ENCODE data around the gene FAM53B.
"Not testable (repeated sequence)": the region's sequence is repeated elsewhere in the genome, so short reads cannot be mapped to it uniquely, and the experiment has no call there.

Gene FAM53B

DNA sequence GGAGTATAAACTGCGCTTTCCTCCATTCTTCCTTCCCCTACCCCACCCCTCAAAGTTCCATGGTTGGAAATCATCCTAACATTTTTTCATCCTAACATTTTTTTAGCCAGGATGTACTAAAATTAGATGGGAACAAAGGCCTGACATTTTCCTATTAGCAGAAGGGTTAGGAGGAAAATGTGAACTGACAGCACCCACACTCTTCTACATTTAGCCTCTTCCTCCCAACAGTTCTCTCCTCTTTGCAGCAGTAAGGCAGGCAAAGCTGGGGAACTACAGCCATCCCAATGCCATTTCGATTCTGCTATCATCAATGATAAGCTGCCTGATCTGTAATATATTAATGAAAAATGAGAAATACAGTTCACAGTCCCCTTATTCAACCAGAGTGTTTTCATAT is 11.4 kb upstream of the FAM53B start:
- no peaks in the 10 kb centered on the region for H3K4me1 ChIP-seq (ENCODE audit: control insufficient read depth, insufficient read depth, low read length, poor library complexity, severe bottlenecking)
- H3K36me3 ChIP-seq (ENCODE audit: control insufficient read depth, insufficient read depth, low read length): peaks cover 3% of the 10 kb centered on the region
- H3K27me3 ChIP-seq (replicated peaks; ENCODE audit: control insufficient read depth, insufficient read depth, low read length, poor library complexity, severe bottlenecking): no peaks in the 10 kb centered on the region
- H3K9me3 ChIP-seq (ENCODE audit: control insufficient read depth, low read length): no peaks in the 10 kb centered on the region
- H3K27ac ChIP-seq (ENCODE audit: insufficient read depth, low read length, poor library complexity, severe bottlenecking): no peak overlapping the region
- no peak overlapping the region for H3K4me3 ChIP-seq (ENCODE audit: insufficient read depth, low read depth, low read length, poor library complexity, severe bottlenecking)
- DNase-seq: no peak

DNA sequence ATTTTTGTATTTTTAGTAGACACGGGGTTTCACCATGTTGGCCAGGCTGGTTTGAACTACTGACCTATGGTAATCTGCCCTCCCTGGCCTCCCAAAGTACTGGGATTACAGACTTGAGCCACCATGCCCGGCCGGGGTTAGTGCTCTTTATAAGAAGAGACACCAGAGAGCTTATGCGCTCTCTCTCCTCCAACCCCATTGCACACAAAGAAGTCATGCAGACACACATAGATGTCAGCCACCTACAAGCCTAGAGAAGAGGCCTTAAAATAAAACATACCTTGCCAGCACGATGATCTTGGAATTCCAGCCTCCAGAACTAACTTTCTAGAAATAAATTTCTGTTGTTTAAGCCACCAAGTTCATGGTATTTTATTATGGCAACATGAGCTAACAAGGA is 10.0 kb upstream of the FAM53B start:
- Histone ChIP-seq H3K4me3 (ENCODE audit: insufficient read depth, low read depth, low read length, poor library complexity, severe bottlenecking) (no peak overlapping the region), H3K9me3 (ENCODE audit: control insufficient read depth, low read length) (no peaks in the 10 kb centered on the region), H3K4me1 (ENCODE audit: control insufficient read depth, insufficient read depth, low read length, poor library complexity, severe bottlenecking) (no peaks in the 10 kb centered on the region), H3K27me3 (replicated peaks; ENCODE audit: control insufficient read depth, insufficient read depth, low read length, poor library complexity, severe bottlenecking) (no peaks in the 10 kb centered on the region), H3K27ac (ENCODE audit: insufficient read depth, low read length, poor library complexity, severe bottlenecking) (no peak overlapping the region), H3K36me3 (ENCODE audit: control insufficient read depth, insufficient read depth, low read length) (peaks cover 3% of the 10 kb centered on the region)
- DNase-seq: no peak

DNA sequence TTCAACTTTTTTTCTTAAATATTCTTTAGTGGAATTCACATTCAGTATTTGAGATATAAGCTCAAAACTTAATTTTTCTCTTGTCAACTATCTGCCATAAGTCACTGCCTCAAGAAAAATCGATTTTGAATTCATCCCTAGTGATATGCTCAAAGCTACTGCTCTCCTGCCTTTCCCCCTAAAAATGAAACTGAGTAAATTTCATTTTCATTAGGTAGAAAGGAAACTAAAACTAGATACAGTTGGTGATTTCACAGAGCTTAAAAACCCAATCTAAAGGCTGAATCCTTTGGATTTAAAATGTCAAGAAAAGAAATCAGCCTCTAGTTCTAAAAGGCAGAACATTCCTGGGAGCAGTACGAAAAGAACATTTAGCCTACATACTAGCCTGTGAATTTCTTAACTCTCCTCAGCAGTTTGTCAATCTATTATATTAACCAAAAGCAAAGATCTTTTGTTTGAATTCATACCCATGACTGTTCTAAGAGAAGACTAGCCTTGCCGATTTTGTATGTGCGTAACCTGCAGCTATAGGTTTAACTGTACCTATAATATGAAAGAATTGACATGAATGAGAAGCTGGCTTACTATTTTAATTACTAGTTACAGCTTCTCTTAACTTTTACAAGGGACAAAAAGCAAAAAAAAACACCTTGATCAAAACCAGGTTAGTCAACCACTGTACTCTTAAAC is 4.9 kb upstream of the FAM53B start:
- H3K9me3 ChIP-seq (ENCODE audit: control insufficient read depth, low read length): no peaks in the 10 kb centered on the region
- no peaks in the 10 kb centered on the region for H3K27me3 ChIP-seq (replicated peaks; ENCODE audit: control insufficient read depth, insufficient read depth, low read length, poor library complexity, severe bottlenecking)
- H3K36me3 ChIP-seq (ENCODE audit: control insufficient read depth, insufficient read depth, low read length): no peaks in the 10 kb centered on the region
- no peak overlapping the region for H3K27ac ChIP-seq (ENCODE audit: insufficient read depth, low read length, poor library complexity, severe bottlenecking)
- no peak overlapping the region for H3K4me3 ChIP-seq (ENCODE audit: insufficient read depth, low read depth, low read length, poor library complexity, severe bottlenecking)
- H3K4me1 ChIP-seq (ENCODE audit: control insufficient read depth, insufficient read depth, low read length, poor library complexity, severe bottlenecking): peaks cover 10% of the 10 kb centered on the region
- no peak for DNase-seq

DNA sequence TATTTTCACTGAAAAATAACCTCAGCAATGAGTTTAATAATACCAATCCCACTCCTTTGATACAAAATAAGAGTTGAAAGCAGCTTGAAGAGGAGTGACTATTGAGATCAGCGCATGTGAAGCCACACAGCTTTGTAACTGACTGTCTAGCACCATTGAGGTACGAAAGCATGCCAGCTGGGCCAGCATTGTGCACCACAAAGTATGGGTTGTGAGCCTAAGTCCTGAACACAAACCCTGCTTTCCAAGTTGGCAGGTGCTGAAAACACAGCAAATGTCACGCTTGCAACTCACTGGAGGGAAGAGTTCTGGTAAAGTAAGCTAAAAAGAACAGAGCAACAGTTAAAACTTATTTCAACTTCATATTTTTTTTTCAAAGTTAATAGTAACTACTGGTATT is 4.0 kb upstream of the FAM53B start:
- H3K9me3 ChIP-seq (ENCODE audit: control insufficient read depth, low read length): no peaks in the 10 kb centered on the region
- H3K27me3 ChIP-seq (replicated peaks; ENCODE audit: control insufficient read depth, insufficient read depth, low read length, poor library complexity, severe bottlenecking): no peaks in the 10 kb centered on the region
- DNase-seq: no peak
- H3K4me3 ChIP-seq (ENCODE audit: insufficient read depth, low read depth, low read length, poor library complexity, severe bottlenecking): no peak overlapping the region
- H3K4me1 ChIP-seq (ENCODE audit: control insufficient read depth, insufficient read depth, low read length, poor library complexity, severe bottlenecking): peaks cover 10% of the 10 kb centered on the region
- H3K27ac ChIP-seq (ENCODE audit: insufficient read depth, low read length, poor library complexity, severe bottlenecking): no peak overlapping the region
- H3K36me3 ChIP-seq (ENCODE audit: control insufficient read depth, insufficient read depth, low read length): no peaks in the 10 kb centered on the region

DNA sequence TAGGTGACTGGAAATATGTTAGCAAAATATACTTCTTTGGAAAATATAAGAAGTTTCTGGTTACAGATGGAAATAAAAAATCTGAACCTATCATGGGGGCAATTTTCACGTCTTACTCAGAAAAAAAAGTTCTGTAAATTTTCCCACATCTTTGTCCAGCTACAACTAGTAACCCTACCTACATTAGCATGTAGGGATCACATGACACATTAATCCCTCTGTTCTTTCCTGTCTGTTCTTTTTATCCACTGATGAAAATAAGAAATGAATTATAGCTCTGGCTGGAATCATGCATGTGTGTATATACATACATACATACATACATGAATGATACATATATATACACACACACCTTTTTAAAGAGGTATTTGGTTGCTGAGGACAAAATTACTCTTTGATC is 3.6 kb upstream of the FAM53B start:
- no peak overlapping the region for H3K4me3 ChIP-seq (ENCODE audit: insufficient read depth, low read depth, low read length, poor library complexity, severe bottlenecking)
- H3K27ac ChIP-seq (ENCODE audit: insufficient read depth, low read length, poor library complexity, severe bottlenecking): no peak overlapping the region
- no peaks in the 10 kb centered on the region for H3K36me3 ChIP-seq (ENCODE audit: control insufficient read depth, insufficient read depth, low read length)
- H3K9me3 ChIP-seq (ENCODE audit: control insufficient read depth, low read length): no peaks in the 10 kb centered on the region
- no peak for DNase-seq
- H3K4me1 ChIP-seq (ENCODE audit: control insufficient read depth, insufficient read depth, low read length, poor library complexity, severe bottlenecking): peaks cover 10% of the 10 kb centered on the region
- H3K27me3 ChIP-seq (replicated peaks; ENCODE audit: control insufficient read depth, insufficient read depth, low read length, poor library complexity, severe bottlenecking): no peaks in the 10 kb centered on the region

DNA sequence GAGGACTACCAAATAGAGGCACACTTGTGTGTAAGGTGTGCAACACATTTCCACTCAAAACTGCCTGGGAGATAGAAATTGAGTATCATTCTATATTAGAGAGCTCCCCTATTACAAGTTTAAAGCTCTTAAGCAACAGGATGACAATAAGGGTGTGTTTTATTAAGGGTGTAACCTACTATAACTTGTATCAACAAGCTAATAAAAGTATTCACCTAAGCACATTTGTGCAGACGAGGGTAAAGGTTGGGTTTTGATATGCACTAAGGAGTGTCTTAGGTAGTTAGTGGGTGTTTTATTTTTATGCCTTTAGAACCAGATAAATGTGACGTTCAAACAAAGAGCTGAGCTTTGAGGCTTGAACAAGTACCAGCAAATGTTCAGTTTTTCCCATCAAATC is 2.8 kb upstream of the FAM53B start:
- Histone ChIP-seq H3K4me1 (ENCODE audit: control insufficient read depth, insufficient read depth, low read length, poor library complexity, severe bottlenecking) (peaks cover 14% of the 10 kb centered on the region), H3K27ac (ENCODE audit: insufficient read depth, low read length, poor library complexity, severe bottlenecking) (no peak overlapping the region), H3K9me3 (ENCODE audit: control insufficient read depth, low read length) (no peaks in the 10 kb centered on the region), H3K4me3 (ENCODE audit: insufficient read depth, low read depth, low read length, poor library complexity, severe bottlenecking) (no peak overlapping the region), H3K27me3 (replicated peaks; ENCODE audit: control insufficient read depth, insufficient read depth, low read length, poor library complexity, severe bottlenecking) (no peaks in the 10 kb centered on the region), H3K36me3 (ENCODE audit: control insufficient read depth, insufficient read depth, low read length) (no peaks in the 10 kb centered on the region)
- DNase-seq: no peak

DNA sequence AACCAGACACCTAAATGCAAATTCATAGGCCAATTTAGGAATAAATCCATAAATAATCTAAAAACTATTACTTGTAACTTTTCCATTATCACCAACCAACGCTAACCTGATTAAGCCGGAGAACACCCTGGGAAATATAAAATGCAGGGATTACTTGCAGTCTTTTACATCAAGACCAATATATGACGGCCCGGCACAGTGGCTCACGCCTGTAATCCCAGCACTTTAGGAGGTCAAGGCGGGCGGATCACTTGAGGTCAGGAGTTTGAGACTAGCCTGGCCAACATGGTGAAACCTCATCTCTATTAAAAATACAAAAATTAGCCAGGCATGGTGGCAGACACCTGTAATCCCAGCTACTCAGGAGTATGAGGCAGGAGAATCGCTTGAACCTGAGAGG is 2.3 kb upstream of the FAM53B start:
- peaks cover 19% of the 10 kb centered on the region for H3K4me1 ChIP-seq (ENCODE audit: control insufficient read depth, insufficient read depth, low read length, poor library complexity, severe bottlenecking)
- not testable (repeated sequence) for H3K36me3 ChIP-seq (ENCODE audit: control insufficient read depth, insufficient read depth, low read length); H3K4me3 ChIP-seq (ENCODE audit: insufficient read depth, low read depth, low read length, poor library complexity, severe bottlenecking); H3K9me3 ChIP-seq (ENCODE audit: control insufficient read depth, low read length); DNase-seq; H3K27me3 ChIP-seq (replicated peaks; ENCODE audit: control insufficient read depth, insufficient read depth, low read length, poor library complexity, severe bottlenecking); H3K27ac ChIP-seq (ENCODE audit: insufficient read depth, low read length, poor library complexity, severe bottlenecking)

DNA sequence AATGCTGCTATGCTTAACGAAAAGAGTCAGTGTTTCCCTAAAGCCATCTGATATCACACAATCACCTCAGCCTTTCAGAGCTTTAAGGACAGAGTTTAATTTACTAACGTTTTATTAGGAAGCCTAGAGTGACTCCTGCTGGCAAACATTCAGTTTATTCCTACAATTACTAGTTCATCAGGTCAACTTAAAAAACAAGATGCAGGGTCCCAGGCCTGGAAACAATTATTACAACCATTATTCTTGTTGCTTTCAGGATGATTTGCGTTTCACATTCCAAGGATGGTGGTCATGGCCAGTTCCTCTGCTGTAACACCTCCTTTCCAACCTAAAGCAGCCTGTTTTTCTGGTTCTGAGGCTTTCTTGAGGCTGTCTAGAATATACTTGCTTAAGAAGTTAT is 1.5 kb upstream of the FAM53B start:
- no peaks in the 10 kb centered on the region for H3K36me3 ChIP-seq (ENCODE audit: control insufficient read depth, insufficient read depth, low read length)
- H3K27ac ChIP-seq (ENCODE audit: insufficient read depth, low read length, poor library complexity, severe bottlenecking): no peak overlapping the region
- H3K27me3 ChIP-seq (replicated peaks; ENCODE audit: control insufficient read depth, insufficient read depth, low read length, poor library complexity, severe bottlenecking): no peaks in the 10 kb centered on the region
- DNase-seq: no peak
- no peak overlapping the region for H3K4me3 ChIP-seq (ENCODE audit: insufficient read depth, low read depth, low read length, poor library complexity, severe bottlenecking)
- peaks cover 27% of the 10 kb centered on the region for H3K4me1 ChIP-seq (ENCODE audit: control insufficient read depth, insufficient read depth, low read length, poor library complexity, severe bottlenecking)
- H3K9me3 ChIP-seq (ENCODE audit: control insufficient read depth, low read length): no peaks in the 10 kb centered on the region

DNA sequence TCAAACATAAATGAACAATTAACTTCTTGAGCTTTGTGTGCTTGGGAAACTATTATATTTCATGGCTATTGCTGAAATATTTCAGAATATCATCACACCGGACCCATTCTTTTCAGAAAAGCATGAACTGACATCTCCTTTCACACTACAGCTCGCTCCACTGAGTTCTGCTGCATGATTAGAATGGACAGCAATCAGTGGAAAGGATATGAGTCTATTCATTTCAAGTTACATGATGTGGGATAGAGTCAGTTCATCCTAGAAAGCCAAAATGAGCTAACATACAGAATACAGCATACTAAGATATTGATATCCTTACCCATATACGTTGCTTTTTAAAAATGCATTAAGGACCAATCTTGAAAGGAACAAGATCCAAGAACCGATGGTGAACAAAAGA is 1.1 kb upstream of the FAM53B start:
- no peaks in the 10 kb centered on the region for H3K36me3 ChIP-seq (ENCODE audit: control insufficient read depth, insufficient read depth, low read length)
- peaks cover 31% of the 10 kb centered on the region for H3K4me1 ChIP-seq (ENCODE audit: control insufficient read depth, insufficient read depth, low read length, poor library complexity, severe bottlenecking)
- H3K27me3 ChIP-seq (replicated peaks; ENCODE audit: control insufficient read depth, insufficient read depth, low read length, poor library complexity, severe bottlenecking): no peaks in the 10 kb centered on the region
- DNase-seq: no peak
- no peak overlapping the region for H3K4me3 ChIP-seq (ENCODE audit: insufficient read depth, low read depth, low read length, poor library complexity, severe bottlenecking)
- H3K27ac ChIP-seq (ENCODE audit: insufficient read depth, low read length, poor library complexity, severe bottlenecking): peak overlapping the region; percentile 54
- H3K9me3 ChIP-seq (ENCODE audit: control insufficient read depth, low read length): no peaks in the 10 kb centered on the region

DNA sequence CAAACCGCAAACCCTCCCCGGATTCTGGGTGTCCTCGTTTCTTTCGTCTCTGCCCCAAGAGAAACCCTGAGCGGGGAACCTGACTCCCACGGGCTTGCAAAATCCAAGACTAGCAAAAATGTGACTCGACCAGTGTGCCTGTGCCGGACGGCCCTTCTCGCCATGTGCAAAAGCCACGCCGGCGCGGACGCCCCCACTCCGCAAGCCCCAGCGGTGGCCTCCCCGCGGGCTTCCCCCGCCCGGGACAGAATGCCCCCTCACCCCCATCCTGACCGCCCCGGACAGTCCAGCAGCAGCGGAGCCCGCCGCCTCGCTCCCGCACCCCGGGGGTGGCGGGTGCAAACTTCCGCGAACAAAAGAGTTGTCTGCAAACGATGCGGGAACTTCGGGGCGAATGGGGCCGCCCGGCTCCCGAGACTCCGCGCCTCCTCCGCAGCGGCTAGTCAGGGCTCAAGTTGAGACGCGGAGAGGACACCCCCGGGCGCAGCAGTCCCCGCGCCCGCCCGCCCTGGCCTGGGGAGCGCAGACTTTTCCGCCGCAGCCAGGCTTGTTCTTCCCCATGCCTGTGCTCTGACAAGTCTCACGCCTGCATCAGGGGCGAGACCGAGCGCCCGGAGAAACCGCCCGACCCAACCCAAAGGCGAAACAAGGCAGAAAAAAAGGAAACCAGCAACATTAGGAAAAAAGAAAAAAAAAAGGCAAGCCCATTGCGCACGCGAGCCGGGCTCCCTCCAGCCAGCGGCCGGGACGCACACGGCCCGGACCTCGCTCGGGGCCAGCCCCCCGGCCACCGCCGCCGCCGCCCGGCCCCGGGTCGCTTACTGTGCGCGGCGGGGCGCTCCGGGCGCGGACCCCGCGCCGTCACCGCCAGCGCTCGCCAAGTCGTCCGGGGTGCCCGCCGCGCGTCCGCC is 732 bp downstream of the FAM53B start:
- DNase-seq: no peak
- no peaks in the 10 kb centered on the region for H3K27me3 ChIP-seq (replicated peaks; ENCODE audit: control insufficient read depth, insufficient read depth, low read length, poor library complexity, severe bottlenecking)
- peak overlapping the region; percentile 81 for H3K4me3 ChIP-seq (ENCODE audit: insufficient read depth, low read depth, low read length, poor library complexity, severe bottlenecking)
- H3K9me3 ChIP-seq (ENCODE audit: control insufficient read depth, low read length): no peaks in the 10 kb centered on the region
- no peaks in the 10 kb centered on the region for H3K36me3 ChIP-seq (ENCODE audit: control insufficient read depth, insufficient read depth, low read length)
- H3K27ac ChIP-seq (ENCODE audit: insufficient read depth, low read length, poor library complexity, severe bottlenecking): peak overlapping the region; percentile 80
- peaks cover 49% of the 10 kb centered on the region for H3K4me1 ChIP-seq (ENCODE audit: control insufficient read depth, insufficient read depth, low read length, poor library complexity, severe bottlenecking)
